Measurements from ENCODE around the gene MRPL55.

MRPL55 gene

GRCh38 chr1:228084797-228085196, 24.3 kb downstream of the MRPL55 start:
- no peak for DNase-seq (ENCODE audit: low read depth in 2 of 2)

- no peak for DNase-seq (ENCODE audit: low read depth in 2 of 2)
These were observed 24.8 kb downstream of the MRPL55 start for GRCh38 chr1:228084325-228084724.

- DNase-seq (ENCODE audit: low read depth in 2 of 2) = no peak
These were observed 25.2 kb downstream of the MRPL55 start for GRCh38 chr1:228083871-228084278.

GRCh38 chr1:228082918-228083870, 25.9 kb downstream of the MRPL55 start:
- no peak for DNase-seq (ENCODE audit: low read depth in 2 of 2)

- peak; percentile 80 to 90 for DNase-seq (ENCODE audit: low read depth in 2 of 2)
These were observed 26.7 kb downstream of the MRPL55 start, which contains the start of gene ARF1 for GRCh38 chr1:228082214-228082917. ARF1 (plus strand) TSS chr1:228082708; CDS start chr1:228097115, 14,407 bp downstream.

- DNase-seq (ENCODE audit: low read depth in 2 of 2) = no peak
These were observed 27.4 kb downstream of the MRPL55 start for GRCh38 chr1:228081578-228082213.

- DNase-seq (ENCODE audit: low read depth in 2 of 2) = no peak
These were observed 28.0 kb downstream of the MRPL55 start for GRCh38 chr1:228081144-228081543.

- no peak for DNase-seq (ENCODE audit: low read depth in 2 of 2)
These were observed 29.4 kb downstream of the MRPL55 start for GRCh38 chr1:228079601-228080263.

- DNase-seq (ENCODE audit: low read depth in 2 of 2) = no peak
These were observed 30.1 kb downstream of the MRPL55 start for GRCh38 chr1:228079013-228079412.

GRCh38 chr1:228077565-228078330, 31.4 kb downstream of the MRPL55 start:
- DNase-seq (ENCODE audit: low read depth in 2 of 2) = no peak

- DNase-seq (ENCODE audit: low read depth in 2 of 2) = no peak
These were observed 32.2 kb downstream of the MRPL55 start for GRCh38 chr1:228076796-228077430.

- no peak for DNase-seq (ENCODE audit: low read depth in 2 of 2)
These were observed 33.3 kb downstream of the MRPL55 start for GRCh38 chr1:228075801-228076271.

- DNase-seq (ENCODE audit: low read depth in 2 of 2) = no peak
These were observed 34.0 kb downstream of the MRPL55 start for GRCh38 chr1:228074954-228075730.

GRCh38 chr1:228073857-228074545, 35.1 kb downstream of the MRPL55 start:
- no peak for DNase-seq (ENCODE audit: low read depth in 2 of 2)

GRCh38 chr1:228073061-228073856, 35.8 kb downstream of the MRPL55 start:
- DNase-seq (ENCODE audit: low read depth in 2 of 2) = no peak

- DNase-seq (ENCODE audit: low read depth in 2 of 2) = no peak
These were observed 36.4 kb downstream of the MRPL55 start for GRCh38 chr1:228072658-228073043.

GRCh38 chr1:228071839-228072657, 37.1 kb downstream of the MRPL55 start:
- DNase-seq (ENCODE audit: low read depth in 2 of 2) = no peak

All from stimulated activated CD4-positive, alpha-beta T cell treated with anti-CD3 and anti-CD28 coated beads, Interleukin-15, amount 100 ng/mL, for 48 hours (primary cell).